Kidney epithelial cell (primary cell): ENCODE data around the gene CLDN14. TPM values are rescaled to one million over a fixed set of nuclear protein-coding genes. Genes with fewer than 3 reads are reported as not detected.
A peak's percentile ranks its signal among the peaks of the same experiment; 100 is the strongest.

Source experiments
- DNase-seq: peaks from one replicate; pipeline ENCODE4 v3.0.0-alpha.2; 2010; ENCODE audit warnings: low read depth
- H3K27me3 ChIP-seq: 2 replicates; pipeline ENCODE4 v1.6.0; 2011; ENCODE audit warnings: low read length; ENCODE audit not compliant: control insufficient read depth, insufficient read depth
- H3K36me3 ChIP-seq: 2 replicates; pipeline ENCODE4 v1.5.1; 2011; ENCODE audit warnings: low read length; ENCODE audit not compliant: control insufficient read depth, insufficient read depth
- H3K4me3 ChIP-seq: 2 replicates; pipeline ENCODE4 v1.5.1; 2011; ENCODE audit warnings: low read depth, mild to moderate bottlenecking, control low read depth, low read length
- CTCF ChIP-seq: IDR thresholded peaks from 2 replicates; pipeline ENCODE4 v1.5.1; 2011; ENCODE audit warnings: mild to moderate bottlenecking, moderate library complexity, low read length, control low read depth, inconsistent platforms; ENCODE audit not compliant: insufficient read depth, poor library complexity, severe bottlenecking
- total RNA-seq: library from RNA; depleted of rRNA; stranded (reverse); fragments of >200 nt; gene quantifications from 2 replicates; pipeline ENCODE4 v1.2.3, GENCODE V29; 2015

CLDN14 gene
- total RNA-seq, 1 donor from 2014 or later = 2.1 TPM

- Histone ChIP-seq H3K36me3 (no peaks in the 10 kb centered on the region), H3K4me3 (no peak overlapping the region), H3K27me3 (no peaks in the 10 kb centered on the region)
- DNase-seq = no peak
- no peak for TF ChIP-seq CTCF
These were observed 27.6 kb upstream of the CLDN14 start for GRCh38 chr21:36507397-36508018.

- no peak for TF ChIP-seq CTCF
These were observed 26.6 kb upstream of the CLDN14 start for GRCh38 chr21:36506482-36506881.

GRCh38 chr21:36504067-36505058, 24.4 kb upstream of the CLDN14 start:
- DNase-seq = no peak
- peak; percentile 79 for TF ChIP-seq CTCF
- Histone ChIP-seq H3K4me3 (no peak overlapping the region), H3K36me3 (no peaks in the 10 kb centered on the region), H3K27me3 (no peaks in the 10 kb centered on the region)

More at GRCh38 chr21:36506482-36506881, 26.6 kb upstream of the CLDN14 start:
- H3K27me3 ChIP-seq = no peaks in the 10 kb centered on the region
- no peaks in the 10 kb centered on the region for H3K36me3 ChIP-seq
- no peak overlapping the region for H3K4me3 ChIP-seq
- DNase-seq = no peak

- no peaks in the 10 kb centered on the region for H3K27me3 ChIP-seq
- H3K36me3 ChIP-seq = no peaks in the 10 kb centered on the region
- no peak for DNase-seq
- no peak overlapping the region for H3K4me3 ChIP-seq
- TF ChIP-seq CTCF = no peak
These were observed 22.4 kb upstream of the CLDN14 start for GRCh38 chr21:36502365-36502764.

GRCh38 chr21:36501589-36501892, 21.6 kb upstream of the CLDN14 start:
- H3K4me3 ChIP-seq = no peak overlapping the region
- no peak for DNase-seq
- no peak for TF ChIP-seq CTCF
- H3K36me3 ChIP-seq = no peaks in the 10 kb centered on the region
- H3K27me3 ChIP-seq = no peaks in the 10 kb centered on the region
